PFSK-1 (cell line): ENCODE measurements around the gene HDAC3.

Source experiments
- REST ChIP-seq, 2 experiments: IDR thresholded peaks; 2 replicates each; pipeline versions ENCODE4 v1.6.1 to v1.8.0; 2011 to 2012; ENCODE audit warnings: low read depth in 2 of 2, low read length in 2 of 2, control low read depth in 1 of 2, inconsistent platforms in 1 of 2, mild to moderate bottlenecking in 1 of 2, moderate library complexity in 1 of 2; ENCODE audit not compliant: insufficient read depth in 1 of 2
- TAF1 ChIP-seq: IDR thresholded peaks from 2 replicates; pipeline ENCODE4 v1.6.1; 2012; ENCODE audit warnings: low read length, control low read depth, borderline replicate concordance; ENCODE audit not compliant: insufficient read depth

- no peak for TF ChIP-seq REST (IDR thresholded peaks at IDR 0.05; ENCODE audit: insufficient read depth in 1 of 2, low read depth in 2 of 2, low read length in 2 of 2)
- TF ChIP-seq TAF1 = no peak
These were observed 1.0 kb downstream of the HDAC3 start for GRCh38 chr5:141635646-141636045.
